DND-41 (cell line): Measurements from ENCODE around the gene DGKB.

Source experiments
- CTCF ChIP-seq: IDR thresholded peaks from 2 replicates; pipeline ENCODE4 v1.5.1; 2012; ENCODE audit warnings: borderline replicate concordance, low read length, moderate library complexity, mild to moderate bottlenecking; ENCODE audit not compliant: poor library complexity, severe bottlenecking; ENCODE audit errors: extremely low read depth
- EZH2 ChIP-seq: IDR thresholded peaks from 3 replicates; pipeline ENCODE4 v1.6.1; 2012; ENCODE audit warnings: borderline replicate concordance, low read depth, mild to moderate bottlenecking, moderate library complexity, low read length, inconsistent platforms; ENCODE audit not compliant: severe bottlenecking

DNA sequence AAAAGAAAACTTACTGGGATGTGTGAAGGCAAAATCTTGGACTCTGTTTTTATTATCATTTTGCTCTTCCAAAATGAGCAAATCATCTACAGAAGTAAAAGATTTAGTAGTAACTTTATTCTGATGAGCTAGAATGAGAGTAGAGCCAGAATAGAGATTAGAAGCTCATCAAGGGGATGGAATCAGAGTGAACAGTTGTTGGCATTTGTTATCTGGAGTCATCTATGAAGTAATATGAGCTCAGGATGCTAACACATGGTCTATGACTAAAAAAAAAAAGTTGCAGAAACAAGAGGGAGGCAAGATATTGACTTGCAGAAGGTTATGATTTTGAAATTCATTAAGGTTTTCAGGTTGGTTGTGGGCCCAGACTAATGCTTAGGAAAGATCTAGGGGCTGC is 504.0 kb downstream of the DGKB start:
- TF ChIP-seq CTCF (no peak), EZH2 (no peak)
